Astrocyte of the spinal cord (primary cell): ENCODE data around the gene TRMT112.

Experiments
- DNase-seq: peaks from one replicate; pipeline ENCODE4 v3.0.0; 2011; ENCODE audit warnings: low read depth, low spot score
- H3K4me3 ChIP-seq: 2 replicates; pipeline ENCODE4 v1.5.1; 2011; ENCODE audit warnings: low read depth, mild to moderate bottlenecking, low read length, moderate library complexity
- CTCF ChIP-seq: IDR thresholded peaks from 2 replicates; pipeline ENCODE4 v1.5.1; 2012; ENCODE audit warnings: low read depth, mild to moderate bottlenecking, low read length, inconsistent platforms
- in situ Hi-C: cut with HindIII; loops from 2 replicates; pipeline ENCODE4 v1.10.0; 2017; ENCODE audit warnings: low sequenced_read_pairs

The TRMT112 gene

GRCh38 chr11:64296830-64297698 lies 20.3 kb downstream of the TRMT112 start:
- in situ Hi-C loops: no loop called here
- no peak overlapping the region for H3K4me3 ChIP-seq
- DNase-seq: no peak
- TF ChIP-seq CTCF: no peak

GRCh38 chr11:64296236-64296635 lies 21.1 kb downstream of the TRMT112 start:
- no peak for DNase-seq
- in situ Hi-C loops: no loop called here
- no peak overlapping the region for H3K4me3 ChIP-seq
- no peak for TF ChIP-seq CTCF

GRCh38 chr11:64295760-64296159 lies 21.6 kb downstream of the TRMT112 start:
- no peak for TF ChIP-seq CTCF
- in situ Hi-C loops: no loop called here
- no peak overlapping the region for H3K4me3 ChIP-seq
- DNase-seq: no peak

GRCh38 chr11:64294774-64295173 lies 22.6 kb downstream of the TRMT112 start:
- in situ Hi-C loops: no loop called here
- no peak for TF ChIP-seq CTCF
- DNase-seq: no peak
- no peak overlapping the region for H3K4me3 ChIP-seq

GRCh38 chr11:64292460-64293254 lies 24.7 kb downstream of the TRMT112 start:
- H3K4me3 ChIP-seq: no peak overlapping the region
- in situ Hi-C loops: no loop called here
- DNase-seq: no peak
- TF ChIP-seq CTCF: no peak

GRCh38 chr11:64291752-64292459 lies 25.5 kb downstream of the TRMT112 start:
- DNase-seq: no peak
- TF ChIP-seq CTCF: no peak
- H3K4me3 ChIP-seq: no peak overlapping the region
- in situ Hi-C loops: no loop called here
